Amygdala (tissue), 56 donors: ENCODE measurements around the gene LYZ.

Source experiments
- DNase-seq, 56 donors: peaks; one replicate each; lab custom pipeline; 2025; lab: John Stamatoyannopoulos, UW

Gene LYZ

GRCh38 chr12:69338120-69338859 is 9.9 kb upstream of the LYZ start:
- DNase-seq, result no peak

GRCh38 chr12:69338936-69339335 is 9.2 kb upstream of the LYZ start:
- DNase-seq, result no peak

- no peak for DNase-seq
Measured at GRCh38 chr12:69339999-69340398, 8.2 kb upstream of the LYZ start.

GRCh38 chr12:69341328-69341727 is 6.9 kb upstream of the LYZ start:
- no peak for DNase-seq

GRCh38 chr12:69342421-69342820 is 5.8 kb upstream of the LYZ start:
- DNase-seq, result no peak

- DNase-seq, result no peak
Measured at GRCh38 chr12:69343357-69343756, 4.8 kb upstream of the LYZ start.

GRCh38 chr12:69343885-69344612 is 4.1 kb upstream of the LYZ start:
- no peak for DNase-seq

- DNase-seq, result no peak
Measured at GRCh38 chr12:69345077-69345476, 3.1 kb upstream of the LYZ start.

GRCh38 chr12:69345742-69346141 is 2.4 kb upstream of the LYZ start:
- DNase-seq, result no peak

- DNase-seq, result no peak
Measured at GRCh38 chr12:69350002-69350626, 1.9 kb downstream of the LYZ start.

- no peak for DNase-seq
Measured at GRCh38 chr12:69350777-69351176, 2.6 kb downstream of the LYZ start.

- no peak for DNase-seq
Measured at GRCh38 chr12:69351462-69352236, 3.5 kb downstream of the LYZ start.

GRCh38 chr12:69352904-69353303 is 4.7 kb downstream of the LYZ start:
- no peak for DNase-seq

GRCh38 chr12:69354172-69354555 is 6.0 kb downstream of the LYZ start:
- DNase-seq, result no peak

- DNase-seq, result no peak
Measured at GRCh38 chr12:69354556-69355187, 6.5 kb downstream of the LYZ start.

GRCh38 chr12:69355363-69356028 is 7.3 kb downstream of the LYZ start:
- DNase-seq, result no peak

- peak; percentile 6 to 86 (median 72) for DNase-seq
Measured at GRCh38 chr12:69359531-69360347, 11.6 kb downstream of the LYZ start, which contains the start of gene YEATS4. YEATS4 (plus strand) TSS chr12:69359743; CDS start chr12:69359973, 230 bp downstream.

- no peak for DNase-seq
Measured at GRCh38 chr12:69360348-69360672, 12.1 kb downstream of the LYZ start.

- no peak for DNase-seq
Measured at GRCh38 chr12:69366796-69367195, 18.6 kb downstream of the LYZ start.
